Activated gamma-delta T cell treated with Interleukin-2 at 50 U/mL for 16 hours (primary cell): Measurements from ENCODE around the gene THSD4.

Experiments
- DNase-seq: peaks from one replicate; pipeline ENCODE4 v3.0.0-alpha.2; 2020

THSD4 gene

GRCh38 chr15:71443538-71443937 lies 328.3 kb downstream of the THSD4 start:
- peak; percentile 6 for DNase-seq

- DNase-seq: no peak
Measured at GRCh38 chr15:71444032-71444810, 328.9 kb downstream of the THSD4 start.

- no peak for DNase-seq
Measured at GRCh38 chr15:71444866-71445590, 329.8 kb downstream of the THSD4 start.

- DNase-seq: no peak
Measured at GRCh38 chr15:71447328-71448250, 332.3 kb downstream of the THSD4 start.

GRCh38 chr15:71448688-71449114 lies 333.4 kb downstream of the THSD4 start:
- no peak for DNase-seq

GRCh38 chr15:71449363-71449762 lies 334.1 kb downstream of the THSD4 start:
- DNase-seq: no peak

GRCh38 chr15:71449956-71450355 lies 334.7 kb downstream of the THSD4 start:
- DNase-seq: no peak

GRCh38 chr15:71451130-71451529 lies 335.9 kb downstream of the THSD4 start:
- no peak for DNase-seq

- no peak for DNase-seq
Measured at GRCh38 chr15:71452893-71453292, 337.6 kb downstream of the THSD4 start.

- DNase-seq: no peak
Measured at GRCh38 chr15:71454462-71454996, 339.3 kb downstream of the THSD4 start.

GRCh38 chr15:71455107-71455506 lies 339.8 kb downstream of the THSD4 start:
- no peak for DNase-seq

GRCh38 chr15:71455878-71456277 lies 340.6 kb downstream of the THSD4 start:
- DNase-seq: no peak

- DNase-seq: no peak
Measured at GRCh38 chr15:71456362-71456761, 341.1 kb downstream of the THSD4 start.

- no peak for DNase-seq
Measured at GRCh38 chr15:71456811-71457210, 341.5 kb downstream of the THSD4 start.

- DNase-seq: no peak
Measured at GRCh38 chr15:71458089-71458660, 342.9 kb downstream of the THSD4 start.

GRCh38 chr15:71461748-71462147 lies 346.5 kb downstream of the THSD4 start:
- no peak for DNase-seq

GRCh38 chr15:71462638-71463037 lies 347.4 kb downstream of the THSD4 start:
- no peak for DNase-seq

GRCh38 chr15:71463156-71463665 lies 347.9 kb downstream of the THSD4 start:
- no peak for DNase-seq

- no peak for DNase-seq
Measured at GRCh38 chr15:71465131-71465955, 350.1 kb downstream of the THSD4 start.

GRCh38 chr15:71468715-71469114 lies 353.4 kb downstream of the THSD4 start:
- DNase-seq: no peak

GRCh38 chr15:71469413-71469812 lies 354.1 kb downstream of the THSD4 start:
- no peak for DNase-seq
